Activated CD4-positive, alpha-beta memory T cell treated with anti-CD3 and anti-CD28 coated beads for 36 hours (primary cell): Measurements from ENCODE around the gene NUDT8. TPM values are rescaled to one million over a fixed set of nuclear protein-coding genes. Genes with fewer than 3 reads are reported as not detected.

ENCODE experiments used
- CTCF ChIA-PET: fragments of 350-600 bp; sonication (Branson Sonifier 250); formaldehyde crosslinking; loops from one replicate; lab custom pipeline; 2021; ENCODE audit warnings: antibody characterized with exemption, inconsistent platforms; lab: Charles Lee
- POLR2A ChIA-PET: fragments of 350-600 bp; sonication (Branson Sonifier 250); formaldehyde crosslinking; loops from one replicate; lab custom pipeline; 2021; ENCODE audit warnings: antibody characterized with exemption; lab: Charles Lee
- DNase-seq: peaks from one replicate; pipeline ENCODE4 v3.0.0-alpha.2; 2020
- H3K27ac Mint-ChIP-seq: one replicate; pipeline ENCODE4 v1.8.0; 2021; ENCODE audit warnings: mixed read lengths
- H3K27me3 Mint-ChIP-seq: one replicate; pipeline ENCODE4 v1.8.0; 2021; ENCODE audit warnings: mixed read lengths
- H3K36me3 Mint-ChIP-seq: one replicate; pipeline ENCODE4 v1.8.0; 2021; ENCODE audit warnings: mixed read lengths
- H3K4me1 Mint-ChIP-seq: one replicate; pipeline ENCODE4 v1.8.0; 2021; ENCODE audit warnings: low read depth, mixed read lengths
- H3K4me3 Mint-ChIP-seq: one replicate; pipeline ENCODE4 v1.8.0; 2021; ENCODE audit warnings: mild to moderate bottlenecking, mixed read lengths
- H3K9me3 Mint-ChIP-seq: one replicate; pipeline ENCODE4 v1.8.0; 2021; ENCODE audit warnings: mixed read lengths
- intact Hi-C: fragments of 100-400 bp; cut with micrococcal nuclease; formaldehyde crosslinking; loops from one replicate; pipeline ENCODE4 v1.15.1; 2023
- total RNA-seq, 2 experiments: library from RNA; stranded (reverse); gene quantifications; one replicate each; pipeline ENCODE4 v1.2.3, GENCODE V29; 2021

Gene NUDT8
- total RNA-seq, 2 experiments from 2014 or later = 23.3 to 24.3 TPM

DNA sequence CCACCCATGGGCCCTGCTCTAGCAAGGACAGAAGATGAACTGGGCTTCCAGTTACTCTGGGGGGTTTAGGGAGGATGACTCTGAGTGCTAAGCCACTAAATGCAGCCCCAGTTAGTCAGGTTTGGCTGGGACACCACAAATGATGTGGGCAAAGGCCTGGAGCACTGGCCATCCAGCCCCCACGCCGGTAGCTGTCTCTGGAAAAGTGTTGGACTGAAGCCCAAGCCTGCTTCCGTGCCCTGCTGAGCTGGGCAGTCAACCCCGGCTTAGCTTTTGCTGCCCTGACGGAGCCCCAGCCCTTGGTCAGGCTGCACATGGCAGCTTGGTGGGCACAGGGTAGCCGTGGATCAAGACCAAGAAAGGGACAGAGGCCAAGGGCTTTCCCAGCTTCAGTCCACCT is 51.8 kb downstream of the NUDT8 start:
- Mint-ChIP-seq H3K27ac (no peak overlapping the region), H3K36me3 (no peaks in the 10 kb centered on the region), H3K4me1 (peaks cover 21% of the 10 kb centered on the region), H3K9me3 (no peaks in the 10 kb centered on the region), H3K4me3 (no peak overlapping the region), H3K27me3 (peaks cover 19% of the 10 kb centered on the region)
- no peak for DNase-seq
- intact Hi-C loops = no loop called here
- ChIA-PET POLR2A (interaction anchor here (0.6 kb wide), 1 partner anchor 26 kb away, joined by 3 read pairs; no protein-coding TSS in a partner anchor), CTCF (interaction anchor here (1.7 kb wide), 1 partner anchor 226 kb away, joined by 4 read pairs; no protein-coding TSS in a partner anchor)

Other genes with a start within 250 kb of the NUDT8 start
- 10 to 100 TPM; 31.0 to 39.1 TPM for gene RAD9A, start 238.0 kb downstream of the NUDT8 start, total RNA-seq
- gene PPP1CA, start 228.1 kb downstream of the NUDT8 start, total RNA-seq = 100 to 1,000 TPM; 261 to 267 TPM
- gene TBC1D10C, start 225.9 kb downstream of the NUDT8 start, total RNA-seq = 100 to 1,000 TPM; 123 to 126 TPM
- 1 to 10 TPM; 2.3 to 3.3 TPM for gene CARNS1, start 214.3 kb downstream of the NUDT8 start, total RNA-seq
- 10 to 100 TPM; 57.4 to 57.5 TPM for gene RPS6KB2, start 201.4 kb downstream of the NUDT8 start, total RNA-seq
- 10 to 100 TPM; 93.5 to 97.4 TPM for gene PTPRCAP, start 192.3 kb downstream of the NUDT8 start, total RNA-seq
- 100 to 1,000 TPM; 345 to 358 TPM for gene CORO1B, start 186.5 kb downstream of the NUDT8 start, total RNA-seq
- gene GPR152, start 177.2 kb downstream of the NUDT8 start, total RNA-seq = not detected
- 1 to 10 TPM; 1.0 to 1.2 TPM for gene CABP4, start 174.6 kb downstream of the NUDT8 start, total RNA-seq
- gene TMEM134, start 160.7 kb downstream of the NUDT8 start, total RNA-seq = 10 to 100 TPM; 68.2 to 75.2 TPM
- 100 to 1,000 TPM; 160 to 169 TPM for gene AIP, start 146.9 kb downstream of the NUDT8 start, total RNA-seq
- gene PITPNM1, start 124.6 kb downstream of the NUDT8 start, total RNA-seq = 100 to 1,000 TPM; 139 to 143 TPM
- 10 to 100 TPM; 82.7 to 84.7 TPM for gene CDK2AP2, start 121.8 kb downstream of the NUDT8 start, total RNA-seq
- not detected for gene CABP2, start 106.5 kb downstream of the NUDT8 start, total RNA-seq
- gene GSTP1, start 46.1 kb downstream of the NUDT8 start, total RNA-seq = 100 to 1,000 TPM; 361 to 362 TPM
- 100 to 1,000 TPM; 279 to 287 TPM for gene NDUFV1, start 23.0 kb downstream of the NUDT8 start, total RNA-seq
- gene TBX10, start 9.8 kb upstream of the NUDT8 start, total RNA-seq = not detected
- gene ACY3, start 20.8 kb upstream of the NUDT8 start, total RNA-seq = under 1 TPM; 0.29 to 0.33 TPM
- gene ALDH3B2, start 44.7 kb upstream of the NUDT8 start, total RNA-seq = not detected